Measurements from ENCODE around the gene SLC25A51.

DNA sequence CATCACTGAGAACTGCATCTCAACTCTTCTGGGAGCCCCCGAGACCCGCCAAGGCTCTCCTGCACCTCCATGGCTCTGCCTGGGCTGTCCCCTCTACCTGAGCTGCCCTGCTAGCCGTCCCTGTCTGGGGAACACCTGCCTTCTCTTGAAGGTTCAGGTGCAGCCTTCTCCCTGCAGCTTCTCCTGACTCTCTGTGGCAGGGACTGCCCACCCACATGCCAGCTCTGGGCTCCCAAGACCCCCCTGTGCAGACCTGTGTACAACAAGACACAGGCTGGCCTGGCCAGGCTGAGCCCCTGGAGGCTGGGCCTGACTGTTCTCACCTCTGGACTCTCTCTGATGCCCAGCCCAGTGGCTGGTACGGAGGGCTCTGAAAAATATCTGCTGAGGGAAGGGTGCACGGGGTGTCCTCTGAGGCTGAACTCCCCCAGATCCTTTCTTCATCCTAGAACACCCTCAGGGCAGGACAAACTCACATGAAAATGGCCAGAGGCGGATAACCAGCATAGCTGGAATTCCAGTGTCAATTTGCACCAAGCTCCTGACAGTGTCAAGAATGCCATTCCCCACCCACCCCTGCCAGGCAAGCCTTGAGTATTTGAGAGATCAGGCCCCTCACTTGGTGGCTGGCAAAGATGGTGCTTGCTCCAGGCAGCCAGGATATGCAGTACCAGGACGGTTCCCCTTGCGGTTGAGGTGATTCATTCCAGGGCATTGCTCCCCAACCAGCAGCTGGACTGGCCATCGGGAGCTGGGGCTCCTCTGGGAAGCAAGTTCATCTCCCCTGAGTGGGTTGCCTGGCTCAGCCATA is 40.9 kb upstream of the SLC25A51 start:
- TF ChIP-seq SUZ12 (IDR thresholded peaks at IDR 0.05; ENCODE audit: extremely low read depth, insufficient read depth, insufficient read length) (no peak), ZNF274 (IDR thresholded peaks at IDR 0.05; ENCODE audit: low read depth, low read length) (no peak)

Measured in NT2/D1 (cell line).